RWPE2 (cell line): Measurements from ENCODE around the gene SMPD1.

Experiments used
- ATAC-seq: fragments of 200-7000 bp; cut with Tn5 transposase; 3 replicates; pipeline ENCODE4 v1.9.1; 2021; ENCODE audit warnings: low read depth
- DNase-seq: peaks from one replicate; pipeline ENCODE4 v3.0.0-alpha.2; 2020; ENCODE audit warnings: low spot score
- H3K27ac ChIP-seq: fragments of 450-650 bp; 2 replicates; pipeline ENCODE4 v1.5.1; 2017; ENCODE audit warnings: mild to moderate bottlenecking; ENCODE audit not compliant: poor library complexity, severe bottlenecking
- H3K27me3 ChIP-seq: fragments of 250-450 bp; sonication (Bioruptor Pico); 2 replicates; pipeline ENCODE4 v1.5.1; 2021; ENCODE audit warnings: mild to moderate bottlenecking, moderate library complexity; ENCODE audit not compliant: insufficient read depth, poor library complexity, severe bottlenecking
- H3K36me3 ChIP-seq: fragments of 250-450 bp; sonication (Bioruptor Pico); 2 replicates; pipeline ENCODE4 v1.5.1; 2020; ENCODE audit warnings: low read depth, mild to moderate bottlenecking, moderate library complexity
- H3K4me1 ChIP-seq: fragments of 250-450 bp; sonication (Bioruptor Pico); 2 replicates; pipeline ENCODE4 v1.5.1; 2021; ENCODE audit warnings: mild to moderate bottlenecking, moderate library complexity; ENCODE audit not compliant: insufficient read depth, poor library complexity, severe bottlenecking
- H3K4me3 ChIP-seq: fragments of 250-450 bp; sonication (Bioruptor Pico); 2 replicates; pipeline ENCODE4 v1.5.1; 2021; ENCODE audit warnings: mild to moderate bottlenecking, moderate library complexity; ENCODE audit not compliant: severe bottlenecking
- H3K9me3 ChIP-seq: fragments of 250-450 bp; sonication (Bioruptor Pico); 2 replicates; pipeline ENCODE4 v1.5.1; 2021; ENCODE audit warnings: mild to moderate bottlenecking, moderate library complexity; ENCODE audit not compliant: severe bottlenecking
- CTCF ChIP-seq: fragments of 450-650 bp; IDR thresholded peaks from one replicate; pipeline ENCODE4 v1.5.1; 2017; ENCODE audit warnings: mild to moderate bottlenecking, moderate library complexity; ENCODE audit not compliant: poor library complexity, severe bottlenecking

The SMPD1 gene

GRCh38 chr11:6360183-6360582, 30.1 kb upstream of the SMPD1 start:
- H3K36me3 ChIP-seq = no peaks in the 10 kb centered on the region
- no peak for ATAC-seq
- no peak for DNase-seq
- H3K9me3 ChIP-seq = no peaks in the 10 kb centered on the region
- H3K4me1 ChIP-seq = no peaks in the 10 kb centered on the region
- H3K27me3 ChIP-seq = no peaks in the 10 kb centered on the region
- TF ChIP-seq CTCF = no peak
- no peak overlapping the region for H3K27ac ChIP-seq
- H3K4me3 ChIP-seq = no peak overlapping the region

- ATAC-seq (no peak), DNase-seq (no peak)
- H3K27me3 ChIP-seq = no peaks in the 10 kb centered on the region
- no peaks in the 10 kb centered on the region for H3K36me3 ChIP-seq
- TF ChIP-seq CTCF = no peak
- no peaks in the 10 kb centered on the region for H3K9me3 ChIP-seq
- no peaks in the 10 kb centered on the region for H3K4me1 ChIP-seq
- H3K4me3 ChIP-seq = no peak overlapping the region
- no peak overlapping the region for H3K27ac ChIP-seq
Measured at GRCh38 chr11:6362185-6362872, 27.9 kb upstream of the SMPD1 start.

GRCh38 chr11:6362873-6363678, 27.2 kb upstream of the SMPD1 start:
- no peak overlapping the region for H3K4me3 ChIP-seq
- no peaks in the 10 kb centered on the region for H3K4me1 ChIP-seq
- H3K9me3 ChIP-seq = no peaks in the 10 kb centered on the region
- peak; percentile 92 for TF ChIP-seq CTCF
- ATAC-seq (peak; percentile 96), DNase-seq (peak; percentile 62)
- H3K27ac ChIP-seq = no peak overlapping the region
- no peaks in the 10 kb centered on the region for H3K36me3 ChIP-seq
- no peaks in the 10 kb centered on the region for H3K27me3 ChIP-seq

- Histone ChIP-seq H3K27me3 (no peaks in the 10 kb centered on the region), H3K4me1 (no peaks in the 10 kb centered on the region), H3K9me3 (no peaks in the 10 kb centered on the region), H3K36me3 (no peaks in the 10 kb centered on the region), H3K27ac (no peak overlapping the region), H3K4me3 (no peak overlapping the region)
- ATAC-seq (no peak), DNase-seq (no peak)
- no peak for TF ChIP-seq CTCF
Measured at GRCh38 chr11:6365659-6366058, 24.6 kb upstream of the SMPD1 start.

- H3K27ac ChIP-seq = no peak overlapping the region
- H3K36me3 ChIP-seq = no peaks in the 10 kb centered on the region
- H3K9me3 ChIP-seq = no peaks in the 10 kb centered on the region
- no peaks in the 10 kb centered on the region for H3K4me1 ChIP-seq
- H3K27me3 ChIP-seq = no peaks in the 10 kb centered on the region
- no peak for TF ChIP-seq CTCF
- DNase-seq = no peak
- ATAC-seq = no peak
- no peak overlapping the region for H3K4me3 ChIP-seq
Measured at GRCh38 chr11:6371825-6372224, 18.4 kb upstream of the SMPD1 start.
